ENCODE data around the gene SDS.
A peak's percentile ranks its signal among the peaks of the same experiment; 100 is the strongest.

The SDS gene

DNA sequence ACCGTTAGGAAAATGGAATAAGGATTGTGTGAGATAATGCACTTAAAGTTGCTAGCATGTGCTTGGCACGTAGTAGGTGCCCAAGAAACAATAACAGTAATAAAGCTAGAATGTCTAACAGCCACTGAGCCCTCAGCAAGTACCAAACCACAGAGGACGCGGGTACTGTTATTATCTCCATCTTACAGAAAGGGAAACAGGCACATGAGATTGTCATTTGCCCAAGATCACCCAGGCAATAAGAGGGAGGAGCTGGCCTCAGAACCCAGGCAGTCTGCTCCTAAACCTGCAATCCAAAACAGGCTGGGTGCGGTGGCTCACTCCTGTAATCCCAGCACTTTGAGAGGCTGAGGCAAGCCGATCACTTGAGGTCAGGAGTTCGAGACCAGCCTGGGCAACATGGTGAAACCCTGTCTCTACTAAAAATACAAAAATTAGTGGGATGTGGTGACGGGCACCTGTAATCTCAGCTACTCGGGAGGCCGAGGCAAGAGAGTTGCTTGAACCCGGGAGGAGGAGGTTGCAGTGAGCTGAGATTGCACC, 5.1 kb upstream of the SDS start:
- Histone ChIP-seq H3K9me3 (replicated peaks in 1 of 11) (no peaks in the 10 kb centered on the region), H4K20me1 (no peaks in the 10 kb centered on the region), H3K4me1 (peaks cover 8 to 52% (median 20%) of the 10 kb centered on the region in 10 experiments; a peak in 19 of 20 replicates), H3K36me3 (no peaks in the 10 kb centered on the region), H3K27me3 (no peaks in the 10 kb centered on the region), H3K4me3 (no peak overlapping the region), H3K27ac (no peak overlapping the region), H3K4me2 (peak overlapping the region in 2 of 11 experiments; percentile 35 to 60; a peak in 2 of 22 replicates), H3K9ac (no peak overlapping the region)
- TF ChIP-seq Cebpa-rat (IDR thresholded peaks at IDR 0.05): no peak

GRCh38 chr12:113407931-113408600, 4.4 kb upstream of the SDS start:
- H3K27me3 ChIP-seq: no peaks in the 10 kb centered on the region
- H3K9me3 ChIP-seq (replicated peaks in 1 of 11): no peaks in the 10 kb centered on the region
- H3K9ac ChIP-seq: no peak overlapping the region
- H3K36me3 ChIP-seq: no peaks in the 10 kb centered on the region
- peak overlapping the region in 3 of 11 experiments; percentile 4 to 60 (median 35); a peak in 4 of 22 replicates for H3K4me2 ChIP-seq
- no peak overlapping the region for H3K4me3 ChIP-seq
- no peak overlapping the region for H3K27ac ChIP-seq
- H4K20me1 ChIP-seq: no peaks in the 10 kb centered on the region
- peaks cover 10 to 52% (median 20%) of the 10 kb centered on the region in 10 experiments for H3K4me1 ChIP-seq
- TF ChIP-seq Cebpa-rat (IDR thresholded peaks at IDR 0.05): no peak

DNA sequence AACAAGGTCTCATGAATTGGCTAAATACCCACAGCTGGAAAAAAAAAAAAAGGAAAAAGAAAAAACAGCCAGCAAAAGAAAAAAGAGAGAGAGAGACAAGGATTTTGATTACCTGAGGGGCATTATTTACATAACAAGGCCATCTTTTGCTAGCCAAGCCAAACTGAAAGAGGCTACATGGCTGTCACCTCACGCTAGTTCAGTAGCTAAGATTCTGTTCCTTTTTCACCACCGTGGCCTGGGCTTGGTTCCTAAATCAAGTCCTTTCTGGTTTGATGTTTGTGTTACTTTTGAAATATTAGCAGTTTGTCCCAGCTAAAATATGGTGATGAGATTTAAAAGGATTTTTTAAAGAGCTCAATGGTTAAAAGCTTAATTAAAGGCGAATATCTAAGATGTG, 2.0 kb upstream of the SDS start:
- Histone ChIP-seq H4K20me1 (peaks cover 0 to 6% (median 0%) of the 10 kb centered on the region in 11 experiments; a peak in 2 of 22 replicates), H3K27ac (no peak overlapping the region), H3K4me3 (no peak overlapping the region), H3K4me1 (peaks cover 10 to 54% (median 23%) of the 10 kb centered on the region in 10 experiments), H3K9ac (no peak overlapping the region), H3K27me3 (no peaks in the 10 kb centered on the region), H3K36me3 (no peaks in the 10 kb centered on the region), H3K9me3 (replicated peaks in 1 of 11) (no peaks in the 10 kb centered on the region), H3K4me2 (peak overlapping the region in 3 of 11 experiments; percentile 21 to 93 (median 43); a peak in 4 of 22 replicates)
- no peak for TF ChIP-seq Cebpa-rat (IDR thresholded peaks at IDR 0.05)

GRCh38 chr12:113402586-113403260, 964 bp downstream of the SDS start:
- H3K27ac ChIP-seq: no peak overlapping the region
- H3K9me3 ChIP-seq (replicated peaks in 1 of 11): no peaks in the 10 kb centered on the region
- H3K9ac ChIP-seq: no peak overlapping the region
- no peaks in the 10 kb centered on the region for H3K27me3 ChIP-seq
- peak overlapping the region in 8 of 11 experiments; percentile 41 to 93 (median 76); a peak in 13 of 22 replicates for H3K4me2 ChIP-seq
- H3K36me3 ChIP-seq: no peaks in the 10 kb centered on the region
- H3K4me1 ChIP-seq: peaks cover 15 to 45% (median 24%) of the 10 kb centered on the region in 10 experiments
- H3K4me3 ChIP-seq: no peak overlapping the region
- TF ChIP-seq Cebpa-rat (IDR thresholded peaks at IDR 0.05): no peak
- H4K20me1 ChIP-seq: peaks cover 0 to 6% (median 0%) of the 10 kb centered on the region in 11 experiments; a peak in 2 of 22 replicates

- H3K9ac ChIP-seq: no peak overlapping the region
- no peaks in the 10 kb centered on the region for H3K36me3 ChIP-seq
- H4K20me1 ChIP-seq: peaks cover 0 to 6% (median 0%) of the 10 kb centered on the region in 11 experiments; a peak in 2 of 22 replicates
- TF ChIP-seq Cebpa-rat (IDR thresholded peaks at IDR 0.05): no peak
- no peak overlapping the region for H3K4me3 ChIP-seq
- no peak overlapping the region for H3K27ac ChIP-seq
- peaks cover 27 to 46% (median 34%) of the 10 kb centered on the region in 10 experiments for H3K4me1 ChIP-seq
- H3K9me3 ChIP-seq (replicated peaks in 1 of 11): no peaks in the 10 kb centered on the region
- H3K27me3 ChIP-seq: no peaks in the 10 kb centered on the region
- H3K4me2 ChIP-seq: 0 out of 22 replicates have a peak overlapping the region, but pooled peaks of 1 of the 11 experiments have one; percentile 2
Observed at GRCh38 chr12:113401066-113402000, 2.4 kb downstream of the SDS start.

GRCh38 chr12:113400362-113400761, 3.3 kb downstream of the SDS start:
- H3K4me3 ChIP-seq: no peak overlapping the region

GRCh38 chr12:113399490-113399889, 4.2 kb downstream of the SDS start:
- no peak overlapping the region for H3K4me3 ChIP-seq
- no peaks in the 10 kb centered on the region for H3K36me3 ChIP-seq
- H3K27ac ChIP-seq: no peak overlapping the region
- H3K4me2 ChIP-seq: no peak overlapping the region
- H3K9ac ChIP-seq: no peak overlapping the region
- peaks cover 0 to 6% (median 0%) of the 10 kb centered on the region in 11 experiments; a peak in 2 of 22 replicates for H4K20me1 ChIP-seq
- peaks cover 0 to 8% (median 0%) of the 10 kb centered on the region in 11 experiments; a peak in 1 of 22 replicates for H3K9me3 ChIP-seq (replicated peaks in 1 of 11)
- H3K27me3 ChIP-seq: no peaks in the 10 kb centered on the region
- H3K4me1 ChIP-seq: peaks cover 17 to 42% (median 33%) of the 10 kb centered on the region in 10 experiments
- no peak for TF ChIP-seq Cebpa-rat (IDR thresholded peaks at IDR 0.05)

More at GRCh38 chr12:113400362-113400761, 3.3 kb downstream of the SDS start:
- TF ChIP-seq Cebpa-rat (IDR thresholded peaks at IDR 0.05): no peak
- Histone ChIP-seq H3K4me2 (no peak overlapping the region), H3K27ac (no peak overlapping the region), H3K36me3 (no peaks in the 10 kb centered on the region), H3K9me3 (replicated peaks in 1 of 11) (peaks cover 0 to 5% (median 0%) of the 10 kb centered on the region in 11 experiments; a peak in 1 of 22 replicates), H3K27me3 (no peaks in the 10 kb centered on the region), H4K20me1 (peaks cover 0 to 6% (median 0%) of the 10 kb centered on the region in 11 experiments; a peak in 2 of 22 replicates), H3K9ac (no peak overlapping the region), H3K4me1 (peaks cover 25 to 43% (median 34%) of the 10 kb centered on the region in 10 experiments)
